NCI-H526 treated with DMSO at 0.1 percent for 48 hours (cell line): ENCODE measurements around the gene TAOK3.
"Not testable (repeated sequence)": the region's sequence is repeated elsewhere in the genome, so short reads cannot be mapped to it uniquely, and the experiment has no call there.

Experiments
- DNase-seq: peaks from one replicate; lab custom pipeline; 2025; lab: John Stamatoyannopoulos, UW

Gene TAOK3

DNA sequence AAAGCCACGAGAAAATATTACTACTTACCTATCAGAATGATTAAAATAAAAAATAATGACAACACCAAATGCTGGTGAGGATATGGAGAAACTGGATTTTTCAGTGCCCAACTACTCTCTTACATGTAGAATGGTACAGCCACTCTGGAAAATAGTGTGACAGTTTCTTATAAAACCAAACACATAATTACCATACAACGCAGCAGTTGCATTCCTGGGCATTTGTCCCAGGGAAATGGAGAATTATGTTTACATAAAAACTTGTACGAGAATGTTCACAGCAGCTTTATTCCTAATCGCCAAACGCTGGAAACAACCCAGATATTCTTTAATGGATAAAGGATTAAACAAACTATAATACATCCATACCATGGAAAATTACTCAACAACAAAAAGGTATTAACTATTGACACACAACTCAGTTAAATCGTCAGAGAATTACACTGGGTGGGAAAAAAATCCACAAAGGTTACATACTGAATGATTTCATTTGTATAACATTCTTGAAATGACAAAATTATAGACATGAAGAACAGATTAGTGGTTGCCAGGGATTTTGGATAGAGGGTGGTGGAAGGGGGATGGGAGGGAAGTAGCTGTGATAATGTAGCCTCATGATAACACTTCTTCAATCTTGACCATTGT is 35.4 kb downstream of the TAOK3 start:
- DNase-seq, result no peak

DNA sequence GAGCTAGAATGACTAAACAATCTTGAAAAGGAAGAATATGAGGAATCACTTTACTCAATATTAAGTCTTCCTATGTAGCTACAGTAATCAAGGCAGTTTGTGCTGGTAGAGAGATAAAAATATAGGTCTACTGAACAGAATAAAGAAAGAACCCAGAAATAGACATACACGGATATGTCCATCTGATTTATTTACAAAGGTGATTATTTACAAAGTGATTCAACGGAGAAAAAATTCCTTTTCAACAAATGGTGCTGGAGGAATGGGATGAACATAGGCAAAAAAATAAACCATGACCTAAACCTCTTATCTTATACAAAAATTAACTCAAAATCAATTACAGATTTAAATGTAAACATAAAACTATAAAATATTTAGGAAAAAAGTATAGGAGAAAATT is 36.6 kb downstream of the TAOK3 start:
- no peak for DNase-seq

DNA sequence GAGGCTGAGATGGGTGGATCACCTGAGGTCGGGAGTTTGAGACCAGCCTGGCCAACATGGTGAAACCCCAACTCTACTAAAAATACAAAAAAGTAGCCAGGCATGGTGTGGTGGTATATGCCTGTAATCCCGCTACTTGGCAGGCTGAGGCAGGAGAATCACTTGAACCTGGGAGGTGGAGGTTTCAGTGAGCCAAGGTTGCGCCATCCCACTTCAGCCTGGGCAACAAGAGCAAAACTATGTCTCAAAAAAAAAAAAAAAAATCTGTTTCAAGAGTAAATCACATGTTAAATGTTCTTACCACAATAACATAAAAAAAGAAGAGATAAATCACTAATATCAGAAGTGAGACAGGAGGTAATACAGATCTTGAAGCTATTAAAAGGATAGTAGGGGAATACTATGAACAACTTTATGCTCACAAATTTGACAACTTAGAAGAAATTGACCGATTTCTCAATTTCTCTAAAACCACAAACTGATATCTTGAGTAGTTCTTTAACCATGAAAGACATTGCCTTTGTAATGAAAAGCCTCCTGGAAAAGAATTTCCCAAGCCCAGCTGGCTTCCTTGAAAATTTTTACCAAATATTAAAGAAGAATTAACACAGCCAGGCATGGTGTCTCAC is 37.7 kb downstream of the TAOK3 start:
- no peak for DNase-seq

DNA sequence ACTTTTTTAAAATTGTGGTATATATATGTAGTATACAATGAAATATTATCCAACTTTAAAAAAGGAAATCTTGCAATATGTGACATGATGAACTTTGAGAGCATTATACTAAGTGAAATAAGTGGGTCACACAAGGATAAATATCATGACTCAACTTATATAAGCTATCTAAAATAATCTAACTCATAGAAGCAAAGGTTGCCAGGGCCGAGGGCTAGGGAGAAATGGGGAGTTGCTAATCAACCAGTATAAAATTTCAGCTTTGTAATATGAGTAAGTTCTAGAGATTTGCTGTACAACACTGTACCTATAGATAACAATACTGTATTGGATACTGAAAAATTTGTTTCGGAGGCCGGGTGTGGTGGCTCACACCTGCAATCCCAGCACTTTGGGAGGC is 38.5 kb downstream of the TAOK3 start:
- no peak for DNase-seq

GRCh38 chr12:118332511-118332910 is 40.2 kb downstream of the TAOK3 start:
- DNase-seq, result no peak

GRCh38 chr12:118330421-118331018 is 42.2 kb downstream of the TAOK3 start:
- no peak for DNase-seq

DNA sequence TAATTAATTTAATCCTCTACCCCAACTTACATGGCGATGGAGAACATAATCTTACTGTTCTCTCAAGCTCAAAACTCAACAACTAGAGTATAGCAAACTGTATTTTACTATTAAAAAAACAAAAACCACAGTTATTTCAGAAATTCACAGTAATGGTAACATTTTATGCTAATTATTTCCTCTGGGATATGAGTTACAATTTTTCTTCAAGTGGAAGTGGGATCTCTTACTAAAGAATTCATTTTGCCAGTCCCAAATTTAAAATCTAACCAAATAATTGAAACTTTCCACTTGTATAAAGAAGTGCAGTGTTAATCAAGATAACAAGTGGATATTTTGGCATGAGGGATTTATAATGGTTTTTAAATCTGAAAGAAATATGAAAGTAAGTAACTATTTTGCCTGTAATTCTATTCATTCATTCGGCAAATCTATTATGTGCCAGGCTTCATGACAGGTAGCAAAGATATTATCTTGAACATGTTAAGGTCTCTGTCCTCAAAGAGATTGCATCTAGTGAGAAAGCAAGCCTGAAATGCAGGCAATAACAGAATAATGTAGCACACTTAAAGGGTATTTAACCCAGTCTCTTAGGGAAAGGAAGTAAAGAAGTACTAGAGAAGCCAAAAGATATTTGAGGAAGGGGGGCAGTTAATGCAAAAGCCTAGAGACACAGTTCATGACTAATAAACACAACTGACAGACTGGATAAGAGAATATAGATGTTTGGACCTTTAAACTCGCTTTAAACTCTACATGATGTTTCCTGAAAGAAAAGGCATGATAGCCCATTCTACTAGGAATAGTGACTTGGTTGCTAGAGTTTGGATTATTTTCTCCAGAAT is 44.0 kb downstream of the TAOK3 start:
- DNase-seq, result no peak

- DNase-seq, result no peak
Measured at GRCh38 chr12:118327391-118327790, 45.3 kb downstream of the TAOK3 start.

- DNase-seq, result no peak
Measured at GRCh38 chr12:118326991-118327390, 45.7 kb downstream of the TAOK3 start.

GRCh38 chr12:118325081-118325480 is 47.6 kb downstream of the TAOK3 start:
- DNase-seq, result no peak

- DNase-seq, result no peak
Measured at GRCh38 chr12:118319627-118320026, 53.1 kb downstream of the TAOK3 start.

GRCh38 chr12:118318744-118319143 is 54.0 kb downstream of the TAOK3 start:
- no peak for DNase-seq

DNA sequence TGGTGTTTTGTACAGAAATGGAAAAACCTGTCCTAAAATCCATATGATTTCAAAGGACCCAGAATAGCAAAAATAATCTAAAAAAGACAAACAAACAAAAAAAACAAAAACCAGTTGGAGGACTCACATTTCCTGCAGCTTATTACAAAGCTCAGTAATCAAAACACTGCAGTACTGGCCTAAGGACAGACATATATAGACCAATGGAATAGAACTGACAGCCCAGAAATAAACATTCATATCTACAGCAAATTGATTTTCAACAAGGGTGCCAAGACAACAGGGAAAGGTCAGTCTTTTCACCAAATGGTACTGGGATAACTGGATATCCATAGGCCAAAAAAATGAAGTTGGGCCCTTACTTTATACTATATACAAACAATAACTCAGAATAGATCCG is 55.0 kb downstream of the TAOK3 start:
- no peak for DNase-seq

- no peak for DNase-seq
Measured at GRCh38 chr12:118315821-118316220, 56.9 kb downstream of the TAOK3 start.

GRCh38 chr12:118312578-118312977 is 60.1 kb downstream of the TAOK3 start:
- no peak for DNase-seq

- DNase-seq, result no peak
Measured at GRCh38 chr12:118311666-118312065, 61.0 kb downstream of the TAOK3 start.

GRCh38 chr12:118310320-118310719 is 62.4 kb downstream of the TAOK3 start:
- no peak for DNase-seq

DNA sequence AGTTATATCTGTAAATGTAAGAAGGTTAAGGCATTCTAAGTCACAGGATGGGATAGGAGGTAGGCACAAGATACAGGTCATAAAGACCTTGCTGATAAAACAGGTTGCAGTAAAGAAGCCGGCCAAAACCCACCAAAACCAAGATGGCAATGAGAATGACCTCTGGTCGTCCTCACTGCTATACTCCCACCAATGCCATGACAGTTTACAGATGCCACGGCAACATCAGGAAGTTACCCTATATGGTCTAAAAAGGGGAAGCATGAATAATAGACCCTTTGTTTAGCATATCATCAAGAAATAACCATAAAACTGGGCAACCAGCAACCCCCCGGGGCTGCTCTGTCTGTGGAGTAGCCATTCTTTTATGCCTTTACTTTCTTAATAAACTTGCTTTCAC is 64.7 kb downstream of the TAOK3 start:
- DNase-seq, result not testable (repeated sequence)

- no peak for DNase-seq
Measured at GRCh38 chr12:118307069-118307954, 65.4 kb downstream of the TAOK3 start.

GRCh38 chr12:118304093-118304492 is 68.6 kb downstream of the TAOK3 start:
- no peak for DNase-seq

DNA sequence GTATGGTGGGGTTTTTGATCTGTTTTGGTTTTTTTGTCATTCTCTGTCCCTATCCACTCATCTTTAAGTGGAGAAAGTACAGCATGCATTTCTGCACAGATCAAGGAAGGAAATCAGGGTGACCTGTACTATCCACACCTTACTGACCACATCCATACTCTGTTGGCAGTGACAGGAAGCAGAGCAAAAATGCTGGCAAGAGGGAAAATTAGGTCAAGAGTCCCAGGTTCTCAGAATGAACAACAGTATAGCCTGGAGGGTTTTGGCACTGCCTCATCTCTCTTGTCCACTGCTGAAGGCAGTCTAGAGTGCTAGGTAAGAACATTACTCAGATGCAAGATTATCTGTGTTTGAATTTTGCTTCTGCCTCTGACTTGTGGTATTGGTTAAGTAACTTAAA is 70.7 kb downstream of the TAOK3 start:
- no peak for DNase-seq
